K562 (cell line): ENCODE data around the gene WDR13. TPM values are rescaled to one million over a fixed set of nuclear protein-coding genes. Genes with fewer than 3 reads are reported as not detected.
A peak's percentile ranks its signal among the peaks of the same experiment; 100 is the strongest.

ENCODE experiments used
- ATAC-seq: fragments of 200-7000 bp; cut with Tn5 transposase; 3 replicates; pipeline ENCODE4 v1.9.1; 2020; ENCODE audit warnings: moderate library complexity
- BruUV-seq: library from RNA; stranded (reverse); fragments of 400-500 nt; replicated peaks from 2 replicates; lab custom pipeline; 2021; lab: Mats Ljungman, UMichigan
- CTCF ChIA-PET: fragments of 300-600 bp; formaldehyde crosslinking; extraction: SDS; loops from one replicate; lab custom pipeline; 2021; ENCODE audit warnings: low intra/inter-chr PET ratio; lab: Yijun Ruan, JAX
- POLR2A ChIA-PET: fragments of 300-600, 350-650 bp; sonication (Branson Sonifier 250); formaldehyde crosslinking; extraction: SDS; loops from one replicate; lab custom pipeline; 2021; ENCODE audit warnings: antibody characterized with exemption, inconsistent platforms; lab: Yijun Ruan, JAX
- DNase-seq, 4 experiments: peaks; one replicate each; pipeline versions ENCODE4 v3.0.0 to v3.0.0-alpha.2; 2011 to 2018; ENCODE audit warnings: low spot score in 3 of 4, mixed read lengths in 3 of 4; ENCODE audit errors: extremely low read depth in 1 of 4
- FAIRE-seq: peaks from 2 replicates; lab custom pipeline; 2011; peaks lifted over from hg19 to GRCh38; lab: Jason Lieb, UNC
- H2AFZ ChIP-seq: 2 replicates; pipeline ENCODE4 v1.6.0; 2011; ENCODE audit warnings: low read depth, low read length, control low read depth, inconsistent platforms
- H3K27ac ChIP-seq: fragments of 200-600 bp; 3 replicates; pipeline ENCODE4 v1.8.0; 2011; ENCODE audit warnings: low read depth, mild to moderate bottlenecking, control low read depth, inconsistent platforms, low read length, moderate library complexity, mixed read lengths; ENCODE audit errors: extremely low read depth
- H3K27me3 ChIP-seq, 2 experiments: fragments of 300-600 bp in 1 of 2; 2 replicates in 1 of 2; 3 replicates in 1 of 2; pipeline versions ENCODE4 v1.6.0 to v1.8.0; 2011; ENCODE audit warnings: inconsistent platforms in 2 of 2, low read length in 2 of 2, mild to moderate bottlenecking in 1 of 2, mixed read lengths in 1 of 2, moderate library complexity in 1 of 2; ENCODE audit not compliant: control insufficient read depth in 2 of 2, insufficient read depth in 2 of 2
- H3K36me3 ChIP-seq: fragments of 300-600 bp; 3 replicates; pipeline ENCODE4 v1.8.0; 2011; ENCODE audit warnings: mild to moderate bottlenecking, low read length, inconsistent platforms; ENCODE audit not compliant: control insufficient read depth, insufficient read depth
- H3K4me1 ChIP-seq, 2 experiments: fragments of 200-600 bp in 1 of 2; replicated peaks in 1 of 2; 2 replicates in 1 of 2; 3 replicates in 1 of 2; pipeline versions ENCODE4 v1.5.1 to v1.8.0; 2011; ENCODE audit warnings: inconsistent platforms in 2 of 2, low read length in 2 of 2, mild to moderate bottlenecking in 1 of 2, mixed read lengths in 1 of 2, moderate library complexity in 1 of 2; ENCODE audit not compliant: control insufficient read depth in 2 of 2, insufficient read depth in 2 of 2
- H3K4me2 ChIP-seq: 2 replicates; pipeline ENCODE4 v1.6.1; 2011; ENCODE audit warnings: low read length, control low read depth, inconsistent platforms, mixed read lengths; ENCODE audit not compliant: insufficient read depth
- H3K4me3 ChIP-seq: fragments of 200-600 bp; sonication (generic), shearing (Covaris generic); 2 replicates; pipeline ENCODE4 v1.5.1; 2016; ENCODE audit warnings: control low read depth, inconsistent platforms
- H3K79me2 ChIP-seq: fragments of 200-600 bp; 3 replicates; pipeline ENCODE4 v1.8.0; 2011; ENCODE audit warnings: low read length, inconsistent platforms; ENCODE audit not compliant: control insufficient read depth, insufficient read depth
- H3K9ac ChIP-seq, 2 experiments: 2 replicates each; pipeline versions ENCODE4 v1.6.0 to v1.6.1; 2011; ENCODE audit warnings: low read depth in 2 of 2, low read length in 2 of 2, control low read depth in 1 of 2, inconsistent platforms in 1 of 2, mild to moderate bottlenecking in 1 of 2, mixed read lengths in 1 of 2; ENCODE audit not compliant: insufficient read depth in 1 of 2
- H3K9me1 ChIP-seq: one replicate; pipeline ENCODE4 v1.6.0; 2011; ENCODE audit warnings: inconsistent platforms, mild to moderate bottlenecking, low read length, moderate library complexity; ENCODE audit not compliant: control insufficient read depth, insufficient read depth
- H3K9me3 ChIP-seq: replicated peaks from 2 replicates; pipeline ENCODE4 v1.5.1; 2011; ENCODE audit warnings: low read depth, low read length, inconsistent platforms; ENCODE audit not compliant: control insufficient read depth, insufficient read depth
- H4K20me1 ChIP-seq: replicated peaks from 2 replicates; pipeline ENCODE4 v1.6.1; 2011; ENCODE audit warnings: low read length, inconsistent platforms, mixed read lengths; ENCODE audit not compliant: control insufficient read depth, insufficient read depth
- ESRRB ChIP-seq: fragments of 250-450 bp; sonication (Bioruptor Pico); IDR thresholded peaks from 2 replicates; pipeline ENCODE4 v1.5.0; 2020; ENCODE audit warnings: mild to moderate bottlenecking, moderate library complexity, borderline replicate concordance
- EZH2 ChIP-seq: IDR thresholded peaks from 2 replicates; pipeline ENCODE4 v1.6.1; 2012; ENCODE audit warnings: low read depth, mild to moderate bottlenecking, inconsistent platforms, low read length, borderline replicate concordance
- FOXA3 ChIP-seq, 2 experiments: fragments of 450-650 bp in 1 of 2; sonication (generic) in 1 of 2; formaldehyde crosslinking; IDR thresholded peaks in 1 of 2; conservative IDR thresholded peaks in 1 of 2; 2 replicates each; pipeline versions ENCODE4 v1.4.0 to v1.8.0; 2020 to 2022; ENCODE audit warnings: mild to moderate bottlenecking in 2 of 2, missing genetic modification reagents in 1 of 2
- POLR2G ChIP-seq: fragments of 200-400 bp; formaldehyde crosslinking; IDR thresholded peaks from 2 replicates; pipeline ENCODE4 v1.6.1; 2017; ENCODE audit warnings: low read depth, mild to moderate bottlenecking, antibody characterized with exemption, low read length, moderate library complexity
- RBFOX2 ChIP-seq: fragments of 200-400 bp; formaldehyde crosslinking; IDR thresholded peaks from 2 replicates; pipeline ENCODE4 v1.6.1; 2017; ENCODE audit warnings: low read depth, mild to moderate bottlenecking, low read length, moderate library complexity
- WGBS: fragments of 100-300 bp; shearing (Covaris generic); methylation state at CpG from one replicate; pipeline ENCODE4 v1.1.6; 2016; ENCODE audit warnings: low coverage, mixed read lengths; ENCODE audit not compliant: insufficient coverage; ENCODE audit errors: missing lambda C conversion rate; 5-methylcytosine and 5-hydroxymethylcytosine counted together
- in situ Hi-C: fragments of 300-500 bp; cut with MboI; formaldehyde crosslinking; loops from 4 replicates; pipeline ENCODE4 v1.15.0; 2018; ENCODE audit warnings: inconsistent platforms, mixed read lengths
- intact Hi-C: fragments of 100-400 bp; cut with micrococcal nuclease; formaldehyde crosslinking; loops from 2 replicates; pipeline ENCODE4 v1.14.2; 2022
- polyA plus RNA-seq, 8 experiments: library from polyadenylated mRNA; depleted of rRNA in 4 of 8; stranded (reverse) in 5 of 8; unstranded in 3 of 8; fragments of >200 nt; fragmentation: Nextera tagmentation in 2 of 8; fragmentation: Illumina TruSeq in 1 of 8; extraction: Ambion mirVana in 2 of 8; extraction: Trizol in 1 of 8; gene quantifications; 2 replicates each; pipeline versions ENCODE4 v1.2.1 to v1.2.3, GENCODE V29; 2011 to 2014; ENCODE audit warnings: inconsistent platforms in 1 of 8, missing spikeins in 1 of 8
- total RNA-seq, 7 experiments: library from RNA; depleted of rRNA in 6 of 7; stranded (reverse); fragments of >200 nt in 6 of 7; fragmentation: Illumina TruSeq in 2 of 7; extraction: Trizol in 2 of 7; gene quantifications; 2 replicates each; pipeline versions ENCODE4 v1.2.1 to v1.2.3, GENCODE V29; 2011 to 2021; ENCODE audit warnings: low replicate concordance in 1 of 7
- TF ChIP-seq, protein P1 (sequence below): fragments of 450-650 bp; IDR thresholded peaks from 2 replicates; pipeline ENCODE4 v1.6.1; 2016; ENCODE audit warnings: mild to moderate bottlenecking, moderate library complexity
- TF ChIP-seq, protein P2 (sequence below): fragments of 250-450 bp; sonication (Bioruptor Pico); IDR thresholded peaks from 2 replicates; pipeline ENCODE4 v1.8.0; 2021; ENCODE audit warnings: moderate library complexity, mild to moderate bottlenecking, inconsistent platforms

Gene WDR13
- total and polyA plus RNA-seq, 9 of the 15 experiments (the other 6 are each of a cell fraction or from before 2014, with no cell fraction given) = 7.4 to 70.5 (median 31.4) TPM

GRCh38 chrX:48601741-48602394, 4.6 kb downstream of the WDR13 start:
- TF ChIP-seq, protein P1, sequence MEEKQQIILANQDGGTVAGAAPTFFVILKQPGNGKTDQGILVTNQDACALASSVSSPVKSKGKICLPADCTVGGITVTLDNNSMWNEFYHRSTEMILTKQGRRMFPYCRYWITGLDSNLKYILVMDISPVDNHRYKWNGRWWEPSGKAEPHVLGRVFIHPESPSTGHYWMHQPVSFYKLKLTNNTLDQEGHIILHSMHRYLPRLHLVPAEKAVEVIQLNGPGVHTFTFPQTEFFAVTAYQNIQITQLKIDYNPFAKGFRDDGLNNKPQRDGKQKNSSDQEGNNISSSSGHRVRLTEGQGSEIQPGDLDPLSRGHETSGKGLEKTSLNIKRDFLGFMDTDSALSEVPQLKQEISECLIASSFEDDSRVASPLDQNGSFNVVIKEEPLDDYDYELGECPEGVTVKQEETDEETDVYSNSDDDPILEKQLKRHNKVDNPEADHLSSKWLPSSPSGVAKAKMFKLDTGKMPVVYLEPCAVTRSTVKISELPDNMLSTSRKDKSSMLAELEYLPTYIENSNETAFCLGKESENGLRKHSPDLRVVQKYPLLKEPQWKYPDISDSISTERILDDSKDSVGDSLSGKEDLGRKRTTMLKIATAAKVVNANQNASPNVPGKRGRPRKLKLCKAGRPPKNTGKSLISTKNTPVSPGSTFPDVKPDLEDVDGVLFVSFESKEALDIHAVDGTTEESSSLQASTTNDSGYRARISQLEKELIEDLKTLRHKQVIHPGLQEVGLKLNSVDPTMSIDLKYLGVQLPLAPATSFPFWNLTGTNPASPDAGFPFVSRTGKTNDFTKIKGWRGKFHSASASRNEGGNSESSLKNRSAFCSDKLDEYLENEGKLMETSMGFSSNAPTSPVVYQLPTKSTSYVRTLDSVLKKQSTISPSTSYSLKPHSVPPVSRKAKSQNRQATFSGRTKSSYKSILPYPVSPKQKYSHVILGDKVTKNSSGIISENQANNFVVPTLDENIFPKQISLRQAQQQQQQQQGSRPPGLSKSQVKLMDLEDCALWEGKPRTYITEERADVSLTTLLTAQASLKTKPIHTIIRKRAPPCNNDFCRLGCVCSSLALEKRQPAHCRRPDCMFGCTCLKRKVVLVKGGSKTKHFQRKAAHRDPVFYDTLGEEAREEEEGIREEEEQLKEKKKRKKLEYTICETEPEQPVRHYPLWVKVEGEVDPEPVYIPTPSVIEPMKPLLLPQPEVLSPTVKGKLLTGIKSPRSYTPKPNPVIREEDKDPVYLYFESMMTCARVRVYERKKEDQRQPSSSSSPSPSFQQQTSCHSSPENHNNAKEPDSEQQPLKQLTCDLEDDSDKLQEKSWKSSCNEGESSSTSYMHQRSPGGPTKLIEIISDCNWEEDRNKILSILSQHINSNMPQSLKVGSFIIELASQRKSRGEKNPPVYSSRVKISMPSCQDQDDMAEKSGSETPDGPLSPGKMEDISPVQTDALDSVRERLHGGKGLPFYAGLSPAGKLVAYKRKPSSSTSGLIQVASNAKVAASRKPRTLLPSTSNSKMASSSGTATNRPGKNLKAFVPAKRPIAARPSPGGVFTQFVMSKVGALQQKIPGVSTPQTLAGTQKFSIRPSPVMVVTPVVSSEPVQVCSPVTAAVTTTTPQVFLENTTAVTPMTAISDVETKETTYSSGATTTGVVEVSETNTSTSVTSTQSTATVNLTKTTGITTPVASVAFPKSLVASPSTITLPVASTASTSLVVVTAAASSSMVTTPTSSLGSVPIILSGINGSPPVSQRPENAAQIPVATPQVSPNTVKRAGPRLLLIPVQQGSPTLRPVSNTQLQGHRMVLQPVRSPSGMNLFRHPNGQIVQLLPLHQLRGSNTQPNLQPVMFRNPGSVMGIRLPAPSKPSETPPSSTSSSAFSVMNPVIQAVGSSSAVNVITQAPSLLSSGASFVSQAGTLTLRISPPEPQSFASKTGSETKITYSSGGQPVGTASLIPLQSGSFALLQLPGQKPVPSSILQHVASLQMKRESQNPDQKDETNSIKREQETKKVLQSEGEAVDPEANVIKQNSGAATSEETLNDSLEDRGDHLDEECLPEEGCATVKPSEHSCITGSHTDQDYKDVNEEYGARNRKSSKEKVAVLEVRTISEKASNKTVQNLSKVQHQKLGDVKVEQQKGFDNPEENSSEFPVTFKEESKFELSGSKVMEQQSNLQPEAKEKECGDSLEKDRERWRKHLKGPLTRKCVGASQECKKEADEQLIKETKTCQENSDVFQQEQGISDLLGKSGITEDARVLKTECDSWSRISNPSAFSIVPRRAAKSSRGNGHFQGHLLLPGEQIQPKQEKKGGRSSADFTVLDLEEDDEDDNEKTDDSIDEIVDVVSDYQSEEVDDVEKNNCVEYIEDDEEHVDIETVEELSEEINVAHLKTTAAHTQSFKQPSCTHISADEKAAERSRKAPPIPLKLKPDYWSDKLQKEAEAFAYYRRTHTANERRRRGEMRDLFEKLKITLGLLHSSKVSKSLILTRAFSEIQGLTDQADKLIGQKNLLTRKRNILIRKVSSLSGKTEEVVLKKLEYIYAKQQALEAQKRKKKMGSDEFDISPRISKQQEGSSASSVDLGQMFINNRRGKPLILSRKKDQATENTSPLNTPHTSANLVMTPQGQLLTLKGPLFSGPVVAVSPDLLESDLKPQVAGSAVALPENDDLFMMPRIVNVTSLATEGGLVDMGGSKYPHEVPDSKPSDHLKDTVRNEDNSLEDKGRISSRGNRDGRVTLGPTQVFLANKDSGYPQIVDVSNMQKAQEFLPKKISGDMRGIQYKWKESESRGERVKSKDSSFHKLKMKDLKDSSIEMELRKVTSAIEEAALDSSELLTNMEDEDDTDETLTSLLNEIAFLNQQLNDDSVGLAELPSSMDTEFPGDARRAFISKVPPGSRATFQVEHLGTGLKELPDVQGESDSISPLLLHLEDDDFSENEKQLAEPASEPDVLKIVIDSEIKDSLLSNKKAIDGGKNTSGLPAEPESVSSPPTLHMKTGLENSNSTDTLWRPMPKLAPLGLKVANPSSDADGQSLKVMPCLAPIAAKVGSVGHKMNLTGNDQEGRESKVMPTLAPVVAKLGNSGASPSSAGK = no peak
- TF ChIP-seq EZH2 (no peak), ESRRB (CRISPR knock-in tag) (no peak), RBFOX2 (0 out of 2 replicates have a peak, but pooled peaks have one; percentile 51), POLR2G (0 out of 2 replicates have a peak, but pooled peaks have one; percentile 32), FOXA3 (CRISPR knock-in tag; conservative IDR thresholded peaks at IDR 0.05 in 1 of 2, IDR thresholded peaks at IDR 0.05 in 1 of 2) (no peak)
- TF ChIP-seq, protein P2, sequence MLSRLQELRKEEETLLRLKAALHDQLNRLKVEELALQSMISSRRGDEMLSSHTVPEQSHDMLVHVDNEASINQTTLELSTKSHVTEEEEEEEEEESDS = no peak
- H4K20me1 ChIP-seq = no peaks in the 10 kb centered on the region
- no peak overlapping the region for H3K4me2 ChIP-seq
- BruUV-seq = no TSS peak
- no peak for ATAC-seq
- H3K36me3 ChIP-seq = peaks cover 46% of the 10 kb centered on the region; the same call in 2 of the 3 replicates
- POLR2A ChIA-PET = no interaction called here
- H3K27me3 ChIP-seq = no peaks in the 10 kb centered on the region
- DNase-seq = no peak
- H3K4me3 ChIP-seq = no peak overlapping the region
- H3K9me1 ChIP-seq = no peaks in the 10 kb centered on the region
- CTCF ChIA-PET = no interaction called here
- intact Hi-C loops (no loop called here), in situ Hi-C loops (no loop called here)
- H3K27ac ChIP-seq = no peak overlapping the region
- H3K9me3 ChIP-seq = no peaks in the 10 kb centered on the region
- FAIRE-seq = no peak
- no peak overlapping the region for H2AFZ ChIP-seq
- peaks cover 2 to 29% of the 10 kb centered on the region in 2 experiments; a peak in 3 of 5 replicates for H3K4me1 ChIP-seq
- 75% methylated on average over 7 of the region's 17 CpGs for WGBS
- H3K79me2 ChIP-seq = peaks cover 12% of the 10 kb centered on the region
- H3K9ac ChIP-seq = no peak overlapping the region
